Fibroblast of upper back skin (primary cell): ENCODE data around the gene ZSCAN22.
"Not testable (repeated sequence)": the region's sequence is repeated elsewhere in the genome, so short reads cannot be mapped to it uniquely, and the experiment has no call there.

Source experiments
- DNase-seq: peaks from one replicate; pipeline ENCODE4 v3.0.0-alpha.2; 2013

ZSCAN22 gene

DNA sequence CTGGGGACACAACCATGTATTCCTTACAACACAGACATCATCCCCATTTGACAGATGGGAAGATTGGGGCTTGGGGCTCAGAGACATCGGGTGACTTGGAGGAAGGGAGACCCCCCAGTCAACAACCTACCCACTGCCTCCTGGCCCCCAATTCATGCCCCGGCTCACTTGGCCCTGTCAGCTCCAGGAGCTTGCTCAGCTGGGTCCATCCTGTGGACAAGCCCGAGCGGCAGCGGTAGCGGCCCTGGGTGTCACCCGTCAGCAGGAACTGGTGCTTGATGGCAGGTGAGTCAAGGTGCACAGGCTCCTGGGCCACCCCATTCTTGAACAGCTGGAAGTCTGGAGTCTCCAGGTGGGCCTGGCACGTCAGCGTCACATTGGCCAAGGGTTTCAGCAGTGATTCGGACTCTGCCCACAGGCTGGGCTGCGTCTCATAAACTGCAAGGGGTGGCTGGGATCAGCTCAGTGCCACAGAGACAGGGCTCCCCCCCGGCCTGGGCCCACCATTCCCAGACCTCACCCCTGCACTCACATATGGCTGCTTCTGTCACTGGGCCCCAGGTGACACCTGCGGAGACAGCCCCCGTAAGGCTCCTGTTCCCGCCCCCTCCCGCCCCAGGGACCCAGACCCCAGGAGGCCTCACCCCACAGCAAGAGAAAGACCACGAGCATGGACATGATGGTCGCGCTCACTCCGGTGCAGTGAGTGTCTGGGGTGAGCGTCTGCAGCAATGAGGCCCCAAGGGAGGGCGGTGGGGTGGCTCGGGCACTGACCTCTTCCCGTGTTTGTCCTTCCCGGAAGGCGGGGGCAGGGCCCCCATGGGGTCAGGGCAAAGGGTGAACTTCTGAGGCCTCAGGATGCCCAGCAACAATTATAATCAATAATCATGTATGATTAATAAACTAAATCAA, 26.2 kb downstream of the ZSCAN22 start, which contains the start of gene A1BG:
Gene A1BG (minus strand): TSS at position 733 of the 912 bp plus-strand sequence. CDS start 55 bp downstream, at position 678.
- DNase-seq, result no peak

DNA sequence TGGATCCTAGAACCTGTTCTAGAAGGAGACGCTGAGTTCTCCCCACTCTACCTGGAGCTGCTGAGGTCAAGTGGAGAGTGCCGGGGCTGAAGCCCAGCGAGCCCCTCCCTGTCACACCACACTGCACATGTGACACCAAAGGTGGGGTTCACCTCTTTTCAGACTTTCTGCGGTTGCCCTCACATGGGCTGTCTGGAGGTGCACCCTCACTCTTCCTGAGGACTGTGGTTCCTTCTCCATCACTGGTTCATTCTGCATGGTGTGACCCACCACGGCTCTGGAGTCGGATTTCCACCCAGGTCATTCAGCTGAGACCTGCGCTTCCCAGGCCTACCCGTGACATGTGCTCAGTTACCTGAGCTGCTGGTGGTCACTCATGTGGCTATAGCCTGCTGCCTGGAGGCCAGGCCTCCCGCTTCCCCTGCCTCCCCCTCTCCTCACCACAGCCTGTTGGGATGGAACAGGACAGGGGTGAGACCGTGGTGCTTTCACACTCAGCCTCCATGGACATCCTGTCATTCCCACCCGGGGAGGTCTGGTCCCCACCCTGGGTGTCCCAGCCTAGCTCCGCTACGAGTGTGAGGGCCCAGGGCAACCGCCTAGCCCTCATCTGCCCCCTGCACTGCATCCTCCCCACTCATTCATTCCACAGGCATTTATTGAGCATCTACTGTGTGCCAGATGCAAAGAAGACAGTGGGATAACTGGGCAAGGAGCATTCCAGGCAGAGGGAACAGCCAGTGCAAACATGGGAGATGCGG, 27.1 kb downstream of the ZSCAN22 start:
- DNase-seq, result no peak

DNA sequence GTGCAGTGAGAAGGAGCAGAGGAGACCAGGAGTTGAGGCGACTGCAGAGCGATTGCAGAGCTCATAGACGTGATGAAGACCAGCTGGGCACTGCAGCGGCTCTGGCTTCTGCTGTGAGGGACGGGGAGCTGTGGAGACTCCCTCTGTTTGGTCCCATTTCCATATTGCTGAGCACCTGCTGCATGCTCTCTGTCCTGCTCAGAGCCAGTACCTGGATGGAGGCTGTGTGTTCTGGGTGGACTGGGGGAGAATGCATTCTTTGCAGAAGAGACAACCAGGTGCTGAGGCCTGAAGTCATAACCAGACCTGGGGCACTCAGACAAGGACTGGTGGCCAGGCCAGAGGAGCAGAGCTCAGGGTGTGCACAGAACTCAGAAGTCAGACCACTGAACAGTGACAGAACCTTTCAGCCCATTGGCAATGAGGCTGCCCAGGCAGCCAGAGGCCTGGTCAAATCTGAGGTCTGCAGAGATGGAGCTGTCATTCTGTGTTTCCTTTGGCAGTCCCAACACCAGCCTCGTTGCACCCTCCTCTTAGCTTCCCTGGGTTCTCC, 27.8 kb downstream of the ZSCAN22 start:
- DNase-seq, result no peak

DNA sequence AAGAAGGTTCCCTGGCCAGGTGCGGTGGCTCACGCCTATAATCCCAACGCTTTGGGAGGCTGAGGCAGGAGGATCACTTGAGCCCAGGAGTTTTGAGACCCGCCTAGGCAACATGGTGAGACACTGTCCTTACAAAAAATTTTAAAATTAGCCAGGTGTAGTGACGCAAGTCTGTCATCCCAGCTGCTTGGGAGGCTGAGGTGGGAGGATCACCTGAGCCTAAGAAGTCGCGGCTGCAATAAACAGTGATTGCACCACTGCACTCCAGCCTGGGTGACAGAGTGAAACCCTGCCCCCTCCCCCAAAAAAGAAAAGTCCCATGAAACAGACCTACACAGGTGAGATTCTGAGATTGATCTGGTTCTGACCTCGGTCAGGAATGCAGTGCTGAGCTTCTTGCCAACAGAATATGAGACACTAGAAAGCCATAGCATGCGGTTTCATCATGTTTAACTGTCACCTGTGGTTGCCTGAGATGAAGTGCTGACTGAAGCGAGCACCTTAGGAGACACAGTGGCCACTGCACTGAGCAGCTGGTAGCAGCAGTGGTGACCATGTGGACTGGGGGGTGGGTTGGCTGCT, 28.5 kb downstream of the ZSCAN22 start:
- no peak for DNase-seq

DNA sequence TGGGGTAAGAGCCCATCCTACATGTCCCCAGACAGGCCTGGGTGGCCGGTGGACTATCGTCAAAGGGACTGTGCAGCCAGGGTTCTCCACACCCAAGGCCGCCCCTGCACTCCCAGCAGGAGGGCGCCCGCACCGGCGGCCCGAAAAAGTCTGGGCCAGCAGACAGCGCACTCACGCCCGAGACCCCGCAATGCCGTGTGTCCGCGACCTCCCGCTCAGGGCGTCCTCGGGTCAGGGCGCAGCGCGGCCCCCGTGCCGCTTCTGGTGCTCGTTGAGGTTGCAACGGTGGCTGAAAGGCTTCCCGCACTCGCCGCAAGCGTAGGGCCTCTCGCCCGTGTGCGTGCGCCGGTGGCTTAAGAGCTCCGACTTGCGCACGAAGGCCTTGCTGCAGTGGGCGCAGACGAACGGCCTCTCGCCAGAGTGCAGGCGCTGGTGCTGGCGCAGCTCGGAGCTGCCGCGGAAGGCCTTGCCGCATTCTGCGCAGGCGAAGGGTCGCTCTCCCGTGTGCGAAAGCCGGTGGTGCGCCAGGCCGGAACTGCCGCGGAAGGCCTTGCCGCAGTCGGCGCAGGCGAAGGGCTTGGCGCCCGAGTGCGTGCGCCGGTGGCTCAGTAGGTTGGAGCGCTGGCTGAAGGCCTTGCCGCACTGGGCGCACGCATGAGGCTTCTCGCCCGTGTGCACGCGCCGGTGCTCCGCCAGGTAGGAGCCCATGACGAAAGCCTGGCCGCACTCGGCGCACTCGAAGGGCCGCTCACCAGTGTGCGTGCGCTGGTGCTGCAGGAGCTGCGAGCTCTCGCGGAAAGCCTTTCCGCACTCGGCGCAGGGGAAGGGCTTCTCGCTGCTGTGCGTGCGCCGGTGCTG, 29.3 kb downstream of the ZSCAN22 start:
- DNase-seq, result peak; percentile 14

DNA sequence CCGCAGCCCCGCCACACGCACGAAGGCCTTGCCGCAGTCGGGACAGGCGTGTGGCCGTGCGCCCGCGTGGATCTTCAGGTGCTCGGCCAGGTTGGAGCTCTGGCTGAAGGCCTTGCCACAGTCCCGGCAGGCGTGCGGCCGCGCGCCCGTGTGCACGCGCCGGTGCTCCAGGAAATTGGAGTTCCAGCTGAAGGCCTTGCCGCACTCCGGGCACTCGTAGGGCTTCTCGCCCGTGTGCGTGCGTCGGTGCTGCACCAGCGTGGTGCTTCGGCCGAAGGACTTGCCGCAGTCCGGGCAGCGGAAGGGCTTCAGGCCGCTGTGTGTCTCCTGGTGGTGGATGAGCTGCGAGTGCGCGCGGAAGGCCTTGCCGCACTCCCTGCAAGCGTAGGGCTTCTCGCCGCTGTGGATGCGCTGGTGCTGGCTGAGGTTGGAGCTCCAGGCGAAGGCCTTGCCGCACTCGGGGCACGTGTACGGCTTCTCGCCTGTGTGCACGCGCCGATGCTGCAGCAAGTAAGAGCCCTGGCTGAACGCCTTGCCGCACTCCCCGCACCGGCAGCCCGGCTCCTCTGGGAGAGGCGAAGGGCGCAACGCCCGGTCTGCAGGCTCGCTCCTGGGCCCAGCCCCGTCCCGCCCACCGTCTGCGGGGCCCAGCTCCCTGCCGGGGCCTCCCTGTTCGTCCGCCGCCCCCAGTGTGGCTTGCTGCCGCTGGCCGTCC, 30.1 kb downstream of the ZSCAN22 start:
- peak; percentile 5 for DNase-seq

DNA sequence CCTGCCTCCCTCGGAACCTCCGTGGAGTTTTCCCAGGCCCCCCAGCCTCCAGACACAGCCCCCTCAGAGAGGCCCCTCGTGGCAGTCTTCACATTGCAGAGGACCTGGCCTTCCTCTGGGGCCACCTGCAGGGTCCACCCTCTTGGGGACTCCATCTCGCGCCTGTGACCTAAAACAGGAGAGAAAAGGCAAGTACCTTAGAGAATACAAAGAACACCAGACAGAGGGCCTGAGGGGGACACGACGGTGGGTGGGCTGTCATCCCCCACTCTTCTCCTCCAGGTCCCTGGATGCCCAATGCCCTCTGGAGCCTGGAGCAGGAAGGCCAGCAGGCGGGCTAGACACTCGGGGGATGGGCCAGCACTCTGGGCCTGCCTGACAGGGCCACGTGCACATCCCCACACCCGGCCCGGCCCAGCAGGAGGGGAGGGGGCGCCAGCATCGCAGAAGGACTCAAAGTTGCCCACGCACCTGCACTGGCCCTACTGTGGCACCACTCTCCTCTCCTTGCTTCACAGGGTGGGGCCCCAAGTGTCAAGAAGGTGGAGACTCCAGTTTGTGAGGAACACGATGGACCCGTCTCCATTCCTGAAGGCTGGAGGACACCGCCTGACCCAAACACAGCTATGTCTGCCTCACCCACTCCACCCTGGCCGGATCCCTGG, 30.8 kb downstream of the ZSCAN22 start:
- DNase-seq, result no peak

DNA sequence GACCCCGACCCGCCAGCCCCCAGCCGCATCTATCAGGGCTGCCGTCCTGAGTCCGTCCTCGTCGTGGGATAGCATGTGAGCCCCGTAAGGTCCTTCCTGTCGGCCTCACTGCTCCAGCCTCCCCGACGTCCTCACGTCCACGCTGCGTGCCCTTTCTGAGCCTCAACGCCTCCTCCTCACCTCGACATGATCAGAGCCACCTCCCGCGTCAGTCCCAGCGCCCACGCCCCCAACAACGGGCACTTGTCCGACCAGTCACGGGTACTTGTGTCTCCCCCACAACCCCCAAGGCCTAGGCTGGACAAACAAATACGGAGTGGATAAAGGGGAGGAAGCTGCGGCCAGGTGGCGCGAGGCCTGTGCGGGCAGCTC, 35.1 kb downstream of the ZSCAN22 start:
- DNase-seq, result peak; percentile 43

DNA sequence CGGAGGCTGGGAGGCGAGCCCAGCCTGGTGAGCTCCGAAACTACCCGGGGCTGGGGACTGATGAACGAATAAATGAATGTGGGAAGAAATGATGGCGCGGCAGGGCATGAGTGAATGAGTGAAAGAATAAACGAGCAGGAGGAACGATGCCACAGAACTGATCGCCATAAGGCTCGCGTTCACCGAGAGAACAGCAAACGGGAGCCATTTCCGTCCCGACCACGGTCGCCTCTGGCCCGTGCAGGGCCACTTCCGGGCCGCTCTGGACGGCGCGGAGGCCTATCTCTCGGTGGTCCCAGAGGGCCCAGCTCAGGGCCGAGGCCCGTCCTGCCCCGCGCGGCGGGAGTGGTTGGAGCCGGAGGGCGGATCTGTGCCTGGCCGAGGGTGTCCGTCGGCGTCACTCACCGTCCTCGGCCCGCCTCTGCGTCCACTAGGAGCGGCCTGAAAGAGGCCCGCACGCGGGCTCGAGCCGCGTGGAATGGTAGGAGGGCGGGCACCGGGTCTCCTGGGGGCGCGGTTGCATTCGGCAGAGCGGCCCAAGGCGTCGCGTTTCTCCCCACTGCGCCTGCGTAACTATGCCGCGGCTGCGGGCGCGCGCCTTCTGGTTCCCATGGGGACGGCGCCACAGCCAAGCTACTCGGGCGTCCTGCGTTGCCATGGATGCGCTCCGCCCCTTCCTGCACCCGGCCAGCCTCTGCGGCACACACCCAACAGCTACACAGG, 35.6 kb downstream of the ZSCAN22 start, which contains the start of gene ZNF497:
Gene ZNF497 (minus strand): TSS at position 480 of the 723 bp plus-strand sequence. CDS start 5,116 bp downstream, outside the sequence.
- DNase-seq, result peak; percentile 95

DNA sequence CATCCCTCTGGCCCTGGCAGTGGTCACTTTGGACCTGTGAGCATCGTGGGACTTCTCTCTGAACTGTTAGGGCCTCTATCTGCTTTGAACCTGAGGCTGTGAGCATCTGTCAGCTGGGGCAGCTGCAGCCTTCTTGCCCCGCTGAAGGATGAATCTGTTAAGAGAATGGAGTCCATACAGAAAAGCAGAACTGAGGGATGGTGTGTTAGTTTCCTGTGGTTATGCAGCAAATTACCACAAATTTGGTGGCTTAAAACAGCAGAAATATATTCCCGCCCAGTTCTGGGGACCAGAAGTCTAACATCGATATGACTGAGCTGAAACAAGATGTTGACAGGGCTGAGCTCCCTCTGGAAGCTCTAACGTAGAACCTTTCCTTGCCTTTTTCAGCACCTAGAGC, 37.4 kb downstream of the ZSCAN22 start:
- DNase-seq, result no peak

DNA sequence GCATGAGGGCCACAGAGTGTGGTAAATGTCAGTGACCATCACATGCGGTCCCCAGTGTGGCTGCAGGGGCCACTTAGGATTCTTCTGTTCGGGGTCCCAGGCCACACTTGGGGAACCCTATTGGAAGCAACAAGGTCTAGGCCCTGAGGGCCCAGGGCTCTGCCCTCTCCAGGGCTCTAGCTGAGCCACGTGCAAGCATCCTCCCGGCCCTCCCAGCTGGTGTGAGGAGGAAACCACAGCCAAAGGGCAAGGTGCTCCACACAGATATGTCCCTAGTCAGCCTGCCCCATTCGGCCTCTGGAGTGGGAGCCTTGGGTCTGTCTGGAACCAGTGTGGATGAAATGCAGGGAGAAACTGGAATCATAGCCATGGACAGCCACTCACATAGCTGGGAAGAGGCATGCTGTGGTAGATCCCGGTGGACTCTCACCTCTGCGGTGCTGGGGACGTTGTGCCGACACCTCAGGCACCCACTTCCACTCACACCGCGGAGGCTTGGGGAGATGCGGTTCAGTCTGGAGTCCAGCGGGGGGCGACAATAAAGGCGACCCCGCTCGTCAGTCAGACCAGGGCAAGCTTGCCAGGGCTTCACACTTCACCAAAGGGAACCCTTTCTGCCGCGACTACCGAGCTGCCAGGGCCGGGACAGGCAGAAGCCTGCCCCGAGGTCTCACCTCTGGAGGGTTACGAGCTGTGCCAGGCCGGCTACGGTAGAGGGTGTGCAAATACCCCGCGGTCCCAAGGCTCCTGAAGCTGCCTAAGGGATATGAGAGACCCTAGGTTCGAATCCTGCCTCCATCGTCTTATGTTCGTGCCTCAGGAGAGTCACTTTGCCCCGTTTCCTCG, 40.0 kb downstream of the ZSCAN22 start:
- DNase-seq, result no peak

DNA sequence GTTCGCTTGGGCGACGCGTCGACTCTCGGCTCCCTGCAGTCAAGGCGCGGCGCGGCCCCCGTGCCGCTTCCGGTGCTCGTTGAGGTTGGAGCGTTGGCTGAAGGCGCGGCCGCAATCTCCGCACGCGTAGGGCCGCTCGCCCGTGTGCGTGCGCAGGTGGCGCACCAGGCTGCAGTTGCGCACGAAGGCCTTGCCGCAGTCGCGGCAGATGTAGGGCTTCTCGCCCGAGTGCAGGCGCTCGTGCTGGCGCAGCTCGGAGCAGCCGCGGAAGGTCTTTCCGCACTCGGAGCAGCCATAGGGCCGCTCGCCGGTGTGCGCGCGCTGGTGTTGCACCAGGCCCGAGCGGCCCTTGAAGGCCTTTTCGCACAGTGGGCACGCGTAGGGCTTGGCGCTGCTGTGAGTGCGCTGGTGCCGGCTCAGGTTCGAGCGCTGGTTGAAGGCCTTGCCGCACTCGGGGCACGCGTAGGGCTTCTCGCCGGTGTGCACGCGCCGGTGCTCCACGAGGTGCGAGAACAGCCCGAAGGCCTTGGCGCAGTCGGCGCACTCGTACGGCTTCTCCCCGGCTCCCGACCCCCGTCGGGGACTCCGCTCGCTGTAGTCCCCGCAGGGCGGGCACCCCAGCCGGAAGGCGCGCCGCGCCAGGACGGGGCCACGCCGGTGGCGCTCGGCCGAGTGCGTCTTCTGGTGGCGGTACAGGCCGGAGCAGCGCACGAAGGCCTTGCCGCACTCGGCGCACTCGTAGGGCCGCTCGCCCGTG, 41.1 kb downstream of the ZSCAN22 start:
- DNase-seq, result no peak

DNA sequence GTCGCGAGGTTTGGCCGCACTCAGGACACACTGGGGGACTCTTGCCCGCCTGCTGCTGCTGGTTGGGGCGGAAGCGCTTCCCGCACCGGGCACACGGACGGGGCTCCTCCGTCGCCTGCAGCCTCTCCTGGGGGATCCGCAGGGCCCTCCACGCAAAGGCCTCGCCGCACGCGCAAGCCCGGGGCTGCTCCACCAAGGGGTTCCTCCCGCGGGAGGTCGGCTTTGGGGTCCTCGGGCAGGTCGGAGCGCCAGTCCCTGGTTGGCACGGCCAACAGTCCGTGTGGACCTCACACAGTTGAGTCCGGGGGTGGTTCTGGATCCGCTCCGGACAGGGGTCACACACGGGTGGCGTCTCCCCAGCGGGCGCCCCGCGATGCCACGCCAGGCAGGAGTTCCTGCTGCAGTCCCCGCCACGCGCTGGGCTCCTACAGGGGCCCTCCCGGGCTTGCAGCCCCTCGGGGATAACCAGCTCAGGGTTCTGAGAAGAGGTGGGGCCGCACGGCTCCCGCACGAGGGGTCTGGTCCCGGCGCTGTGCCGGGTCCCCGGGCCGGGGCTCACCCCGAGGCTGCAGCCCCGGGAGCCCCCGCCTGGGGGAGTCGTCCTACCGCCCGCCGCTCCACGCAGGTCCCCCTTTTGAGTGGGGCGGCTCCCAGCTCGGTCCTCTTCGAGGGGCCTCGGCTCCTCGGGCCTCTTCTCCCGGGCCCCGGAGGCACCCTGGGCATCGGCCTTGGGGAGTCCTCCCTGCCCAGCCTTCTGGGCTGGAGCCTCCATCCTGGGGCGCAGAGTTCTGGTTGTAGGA, 42.0 kb downstream of the ZSCAN22 start:
- DNase-seq, result no peak

DNA sequence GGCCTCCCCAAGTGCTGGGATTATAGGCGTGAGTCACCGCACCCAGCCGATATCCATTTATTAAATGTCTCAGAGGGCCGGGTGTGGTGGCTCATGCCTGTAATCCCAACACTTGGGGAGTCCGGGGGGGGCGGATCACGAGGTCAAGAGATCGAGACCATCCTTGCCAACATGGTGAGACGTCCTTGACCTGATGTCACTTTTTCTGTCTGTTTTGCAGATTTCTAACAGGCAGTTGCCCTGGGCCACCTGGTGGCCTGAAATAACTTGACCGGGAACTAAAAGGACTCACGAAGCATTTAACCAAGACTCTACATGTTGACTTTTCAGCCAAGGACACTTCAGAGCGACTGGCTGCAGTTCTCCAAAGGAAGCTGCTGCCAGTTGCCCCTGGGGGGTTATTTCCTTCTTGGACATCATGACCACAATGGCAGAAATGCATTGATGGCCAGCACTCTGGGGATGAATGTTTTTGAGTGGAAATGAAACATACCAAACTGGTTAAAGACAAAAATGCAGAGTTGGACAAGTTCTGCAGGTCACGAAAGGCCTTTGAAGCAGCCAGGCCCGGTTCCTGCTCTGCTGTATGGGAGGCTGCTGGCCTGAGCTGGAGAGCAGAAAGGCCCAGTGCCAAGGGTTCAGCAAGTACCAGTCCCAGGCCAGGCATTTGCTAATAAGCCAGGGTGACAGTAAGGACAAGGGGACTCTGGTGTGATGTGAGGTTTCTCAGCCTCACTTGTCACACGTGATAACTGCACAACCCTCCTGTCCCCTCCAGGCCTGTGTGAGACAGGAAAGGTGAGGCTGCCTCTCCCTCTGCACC, 45.7 kb downstream of the ZSCAN22 start:
- DNase-seq, result no peak

DNA sequence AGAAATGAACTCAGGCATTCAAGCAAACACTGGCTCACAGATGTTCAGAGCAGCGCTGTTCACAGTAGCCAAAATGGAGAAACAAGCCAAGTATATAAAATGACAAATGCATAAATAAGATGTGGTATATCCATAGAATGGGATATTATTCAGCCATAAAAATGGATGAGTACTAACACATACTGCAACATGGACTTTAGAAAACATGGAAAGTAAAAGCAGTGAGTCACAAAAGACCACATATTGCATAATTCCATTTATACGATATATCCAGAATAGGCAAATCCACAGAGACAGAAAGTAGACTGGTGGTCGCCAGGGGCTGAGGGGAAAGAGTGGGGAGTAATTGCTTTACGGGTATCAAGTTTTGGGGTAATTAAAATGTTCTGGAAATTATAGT, 47.4 kb downstream of the ZSCAN22 start:
- no peak for DNase-seq

DNA sequence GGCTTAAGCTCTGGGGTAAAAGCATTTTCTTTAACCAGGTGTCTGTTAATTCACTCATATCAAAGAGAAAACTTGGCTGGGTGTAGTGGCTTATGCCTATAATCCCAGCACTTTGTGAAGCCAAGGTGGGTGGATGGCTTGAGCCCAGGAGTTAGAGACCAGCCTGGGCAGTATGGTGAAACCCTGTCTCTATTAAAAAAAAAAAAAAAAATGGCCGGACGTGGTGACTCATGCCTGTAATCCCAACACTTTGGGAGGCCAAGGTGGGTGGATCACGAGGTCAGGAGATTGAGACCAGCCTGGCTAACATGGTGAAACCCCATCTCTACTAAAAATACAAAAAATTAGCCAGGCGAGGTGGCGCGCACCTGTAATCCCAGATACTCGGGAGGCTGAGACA, 49.9 kb downstream of the ZSCAN22 start:
- DNase-seq, result not testable (repeated sequence)

DNA sequence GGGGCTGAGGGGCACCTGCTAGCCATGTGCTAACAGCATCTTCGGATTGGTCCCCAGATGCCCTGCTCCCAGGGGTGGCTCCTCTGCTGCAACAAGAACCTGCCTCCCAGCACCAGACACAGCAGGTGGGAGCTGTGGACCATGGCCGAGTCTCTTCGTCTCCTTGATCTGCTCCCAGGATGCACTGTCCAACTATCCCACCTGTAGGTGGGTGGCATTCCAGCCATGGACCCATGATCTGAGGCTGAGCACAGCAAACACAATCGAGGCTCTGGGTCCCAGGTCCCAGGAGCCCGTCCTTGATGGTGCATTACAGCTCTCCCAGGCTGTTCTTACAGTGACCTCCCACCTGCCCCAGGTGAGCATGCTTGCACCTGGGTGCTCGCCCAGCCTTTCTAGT, 52.5 kb downstream of the ZSCAN22 start:
- no peak for DNase-seq
